GM12878 (cell line): Measurements from ENCODE around the gene HADHA. TPM values are rescaled to one million over a fixed set of nuclear protein-coding genes. Genes with fewer than 3 reads are reported as not detected.

Experiments
- DPF2 ChIP-seq: fragments of 450-650 bp; IDR thresholded peaks from 2 replicates; pipeline ENCODE4 v1.6.1; 2017; ENCODE audit warnings: mild to moderate bottlenecking
- KAT2A ChIP-seq: conservative IDR thresholded peaks from 2 replicates; pipeline ENCODE4 v1.6.1; 2011; ENCODE audit warnings: low read depth, low read length; ENCODE audit not compliant: control insufficient read depth
- NR2C1 ChIP-seq: fragments of 450-650 bp; IDR thresholded peaks from 2 replicates; pipeline ENCODE4 v1.6.1; 2017; ENCODE audit warnings: antibody characterized with exemption, mild to moderate bottlenecking, moderate library complexity
- RB1 ChIP-seq: fragments of 450-650 bp; formaldehyde crosslinking; IDR thresholded peaks from 2 replicates; pipeline ENCODE4 v1.6.1; 2017; ENCODE audit warnings: mild to moderate bottlenecking, borderline replicate concordance
- RUNX3 ChIP-seq: IDR thresholded peaks from 2 replicates; pipeline ENCODE4 v1.6.1; 2012; ENCODE audit warnings: low read length, inconsistent platforms
- SUPT20H ChIP-seq: IDR thresholded peaks from 2 replicates; pipeline ENCODE4 v1.6.1; 2011; ENCODE audit warnings: low read depth, mild to moderate bottlenecking, low read length, moderate library complexity, borderline replicate concordance; ENCODE audit not compliant: control insufficient read depth
- TCF12 ChIP-seq: IDR thresholded peaks from 2 replicates; pipeline ENCODE4 v1.6.1; 2011; ENCODE audit warnings: low read depth, mild to moderate bottlenecking, low read length
- ZZZ3 ChIP-seq: IDR thresholded peaks from 2 replicates; pipeline ENCODE4 v1.6.1; 2011; ENCODE audit warnings: low read depth; ENCODE audit not compliant: control insufficient read depth, insufficient read length
- polyA plus RNA-seq, 11 experiments: library from polyadenylated mRNA; depleted of rRNA in 4 of 11; unstranded in 6 of 11; stranded (reverse) in 5 of 11; fragments of >200 nt; fragmentation: Nextera tagmentation in 4 of 11; fragmentation: Illumina TruSeq in 1 of 11; extraction: Ambion mirVana in 4 of 11; extraction: Trizol in 1 of 11; gene quantifications; 1 replicate in 1 of 11; 2 replicates in 10 of 11; pipeline versions ENCODE4 v1.2.1 to v1.2.3, GENCODE V29; 2011 to 2016; ENCODE audit warnings: inconsistent platforms in 2 of 11, missing spikeins in 2 of 11, low read depth in 1 of 11
- total RNA-seq, 4 experiments: library from RNA; depleted of rRNA in 3 of 4; stranded (reverse); fragments of >200 nt in 3 of 4; fragmentation: Illumina TruSeq in 1 of 4; extraction: Trizol in 1 of 4; gene quantifications; 2 replicates each; pipeline versions ENCODE4 v1.2.1 to v1.2.3, GENCODE V29; 2013 to 2021
- TF ChIP-seq, protein P1 (sequence below): fragments of 450-650 bp; conservative IDR thresholded peaks from 2 replicates; pipeline ENCODE4 v1.6.1; 2017; ENCODE audit warnings: mild to moderate bottlenecking, moderate library complexity
- TF ChIP-seq, protein P2 (sequence below): fragments of 450-650 bp; IDR thresholded peaks from 2 replicates; pipeline ENCODE4 v1.6.1; 2016; ENCODE audit warnings: mild to moderate bottlenecking, moderate library complexity, borderline replicate concordance
- TF ChIP-seq, protein P3 (sequence below): fragments of 450-650 bp; IDR thresholded peaks from 2 replicates; pipeline ENCODE4 v1.6.1; 2017; ENCODE audit warnings: mild to moderate bottlenecking, low read depth, inconsistent platforms; ENCODE audit not compliant: poor library complexity, severe bottlenecking
- TF ChIP-seq, protein P4 (sequence below): IDR thresholded peaks from 2 replicates; pipeline ENCODE4 v1.6.1; 2012; ENCODE audit warnings: low read depth, low read length, improper control_type of control experiment
- TF ChIP-seq, protein P5 (sequence below): fragments of 450-650 bp; IDR thresholded peaks from 2 replicates; pipeline ENCODE4 v1.6.1; 2016; ENCODE audit warnings: mild to moderate bottlenecking

The HADHA gene
- total and polyA plus RNA-seq, 10 of the 15 experiments (the other 5 are each of a cell fraction or from before 2014, with no cell fraction given): 109 to 207 (median 165) TPM

DNA sequence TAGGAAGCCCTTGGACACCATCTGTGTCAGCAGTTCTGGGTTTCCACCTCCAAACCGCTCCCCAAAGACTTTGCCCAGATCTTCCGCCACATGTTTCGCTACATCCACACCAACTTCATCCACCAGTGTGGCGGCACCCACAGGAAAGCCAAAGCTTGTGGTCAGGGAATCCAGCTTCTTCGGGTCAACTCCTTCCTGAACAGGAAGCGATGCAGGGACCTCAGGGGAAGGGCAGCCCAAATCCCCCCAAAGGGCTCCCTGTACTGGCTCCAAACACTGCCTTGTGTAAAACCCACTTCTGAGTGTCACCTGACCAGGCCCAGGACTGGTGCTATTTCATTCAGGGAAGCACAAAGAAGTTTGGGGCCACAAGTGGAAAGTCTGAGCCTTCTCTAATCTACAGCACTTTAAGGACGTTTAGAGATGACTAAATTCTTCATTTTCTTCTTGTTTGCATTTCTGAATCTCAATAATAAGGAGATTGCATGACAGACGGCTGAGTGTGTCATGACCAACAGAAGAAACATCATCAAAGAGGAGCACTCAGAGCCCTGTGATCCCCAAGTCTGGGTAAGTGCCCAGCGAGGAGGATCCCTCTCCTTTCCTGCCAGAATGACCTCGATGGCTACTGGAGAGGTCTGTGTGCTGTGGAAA lies 50.7 kb downstream of the HADHA start (continued):
- TF ChIP-seq, protein P1, sequence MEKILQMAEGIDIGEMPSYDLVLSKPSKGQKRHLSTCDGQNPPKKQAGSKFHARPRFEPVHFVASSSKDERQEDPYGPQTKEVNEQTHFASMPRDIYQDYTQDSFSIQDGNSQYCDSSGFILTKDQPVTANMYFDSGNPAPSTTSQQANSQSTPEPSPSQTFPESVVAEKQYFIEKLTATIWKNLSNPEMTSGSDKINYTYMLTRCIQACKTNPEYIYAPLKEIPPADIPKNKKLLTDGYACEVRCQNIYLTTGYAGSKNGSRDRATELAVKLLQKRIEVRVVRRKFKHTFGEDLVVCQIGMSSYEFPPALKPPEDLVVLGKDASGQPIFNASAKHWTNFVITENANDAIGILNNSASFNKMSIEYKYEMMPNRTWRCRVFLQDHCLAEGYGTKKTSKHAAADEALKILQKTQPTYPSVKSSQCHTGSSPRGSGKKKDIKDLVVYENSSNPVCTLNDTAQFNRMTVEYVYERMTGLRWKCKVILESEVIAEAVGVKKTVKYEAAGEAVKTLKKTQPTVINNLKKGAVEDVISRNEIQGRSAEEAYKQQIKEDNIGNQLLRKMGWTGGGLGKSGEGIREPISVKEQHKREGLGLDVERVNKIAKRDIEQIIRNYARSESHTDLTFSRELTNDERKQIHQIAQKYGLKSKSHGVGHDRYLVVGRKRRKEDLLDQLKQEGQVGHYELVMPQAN: no peak
- TF ChIP-seq KAT2A: no peak
- TF ChIP-seq, protein P2, sequence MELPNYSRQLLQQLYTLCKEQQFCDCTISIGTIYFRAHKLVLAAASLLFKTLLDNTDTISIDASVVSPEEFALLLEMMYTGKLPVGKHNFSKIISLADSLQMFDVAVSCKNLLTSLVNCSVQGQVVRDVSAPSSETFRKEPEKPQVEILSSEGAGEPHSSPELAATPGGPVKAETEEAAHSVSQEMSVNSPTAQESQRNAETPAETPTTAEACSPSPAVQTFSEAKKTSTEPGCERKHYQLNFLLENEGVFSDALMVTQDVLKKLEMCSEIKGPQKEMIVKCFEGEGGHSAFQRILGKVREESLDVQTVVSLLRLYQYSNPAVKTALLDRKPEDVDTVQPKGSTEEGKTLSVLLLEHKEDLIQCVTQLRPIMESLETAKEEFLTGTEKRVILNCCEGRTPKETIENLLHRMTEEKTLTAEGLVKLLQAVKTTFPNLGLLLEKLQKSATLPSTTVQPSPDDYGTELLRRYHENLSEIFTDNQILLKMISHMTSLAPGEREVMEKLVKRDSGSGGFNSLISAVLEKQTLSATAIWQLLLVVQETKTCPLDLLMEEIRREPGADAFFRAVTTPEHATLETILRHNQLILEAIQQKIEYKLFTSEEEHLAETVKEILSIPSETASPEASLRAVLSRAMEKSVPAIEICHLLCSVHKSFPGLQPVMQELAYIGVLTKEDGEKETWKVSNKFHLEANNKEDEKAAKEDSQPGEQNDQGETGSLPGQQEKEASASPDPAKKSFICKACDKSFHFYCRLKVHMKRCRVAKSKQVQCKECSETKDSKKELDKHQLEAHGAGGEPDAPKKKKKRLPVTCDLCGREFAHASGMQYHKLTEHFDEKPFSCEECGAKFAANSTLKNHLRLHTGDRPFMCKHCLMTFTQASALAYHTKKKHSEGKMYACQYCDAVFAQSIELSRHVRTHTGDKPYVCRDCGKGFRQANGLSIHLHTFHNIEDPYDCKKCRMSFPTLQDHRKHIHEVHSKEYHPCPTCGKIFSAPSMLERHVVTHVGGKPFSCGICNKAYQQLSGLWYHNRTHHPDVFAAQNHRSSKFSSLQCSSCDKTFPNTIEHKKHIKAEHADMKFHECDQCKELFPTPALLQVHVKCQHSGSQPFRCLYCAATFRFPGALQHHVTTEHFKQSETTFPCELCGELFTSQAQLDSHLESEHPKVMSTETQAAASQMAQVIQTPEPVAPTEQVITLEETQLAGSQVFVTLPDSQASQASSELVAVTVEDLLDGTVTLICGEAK: no peak
- TF ChIP-seq, protein P3, sequence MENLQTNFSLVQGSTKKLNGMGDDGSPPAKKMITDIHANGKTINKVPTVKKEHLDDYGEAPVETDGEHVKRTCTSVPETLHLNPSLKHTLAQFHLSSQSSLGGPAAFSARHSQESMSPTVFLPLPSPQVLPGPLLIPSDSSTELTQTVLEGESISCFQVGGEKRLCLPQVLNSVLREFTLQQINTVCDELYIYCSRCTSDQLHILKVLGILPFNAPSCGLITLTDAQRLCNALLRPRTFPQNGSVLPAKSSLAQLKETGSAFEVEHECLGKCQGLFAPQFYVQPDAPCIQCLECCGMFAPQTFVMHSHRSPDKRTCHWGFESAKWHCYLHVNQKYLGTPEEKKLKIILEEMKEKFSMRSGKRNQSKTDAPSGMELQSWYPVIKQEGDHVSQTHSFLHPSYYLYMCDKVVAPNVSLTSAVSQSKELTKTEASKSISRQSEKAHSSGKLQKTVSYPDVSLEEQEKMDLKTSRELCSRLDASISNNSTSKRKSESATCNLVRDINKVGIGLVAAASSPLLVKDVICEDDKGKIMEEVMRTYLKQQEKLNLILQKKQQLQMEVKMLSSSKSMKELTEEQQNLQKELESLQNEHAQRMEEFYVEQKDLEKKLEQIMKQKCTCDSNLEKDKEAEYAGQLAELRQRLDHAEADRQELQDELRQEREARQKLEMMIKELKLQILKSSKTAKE: no peak
- TF ChIP-seq, protein P4, sequence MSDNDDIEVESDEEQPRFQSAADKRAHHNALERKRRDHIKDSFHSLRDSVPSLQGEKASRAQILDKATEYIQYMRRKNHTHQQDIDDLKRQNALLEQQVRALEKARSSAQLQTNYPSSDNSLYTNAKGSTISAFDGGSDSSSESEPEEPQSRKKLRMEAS: no peak
- TF ChIP-seq RUNX3: no peak
- TF ChIP-seq NR2C1: no peak
- TF ChIP-seq RB1: no peak
- TF ChIP-seq DPF2: no peak
- TF ChIP-seq ZZZ3: no peak
- TF ChIP-seq SUPT20H: no peak
- TF ChIP-seq, protein P5, sequence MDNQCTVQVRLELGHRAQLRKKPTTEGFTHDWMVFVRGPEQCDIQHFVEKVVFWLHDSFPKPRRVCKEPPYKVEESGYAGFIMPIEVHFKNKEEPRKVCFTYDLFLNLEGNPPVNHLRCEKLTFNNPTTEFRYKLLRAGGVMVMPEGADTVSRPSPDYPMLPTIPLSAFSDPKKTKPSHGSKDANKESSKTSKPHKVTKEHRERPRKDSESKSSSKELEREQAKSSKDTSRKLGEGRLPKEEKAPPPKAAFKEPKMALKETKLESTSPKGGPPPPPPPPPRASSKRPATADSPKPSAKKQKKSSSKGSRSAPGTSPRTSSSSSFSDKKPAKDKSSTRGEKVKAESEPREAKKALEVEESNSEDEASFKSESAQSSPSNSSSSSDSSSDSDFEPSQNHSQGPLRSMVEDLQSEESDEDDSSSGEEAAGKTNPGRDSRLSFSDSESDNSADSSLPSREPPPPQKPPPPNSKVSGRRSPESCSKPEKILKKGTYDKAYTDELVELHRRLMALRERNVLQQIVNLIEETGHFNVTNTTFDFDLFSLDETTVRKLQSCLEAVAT: no peak
- no peak for TF ChIP-seq TCF12
